Hematopoietic multipotent progenitor cell treated with erythropoietin and hydrocortisone succinate and interleukin-3 and kit ligand, for 4 days (in vitro differentiated cells): ENCODE measurements around the gene RAB39A.
"Not testable (repeated sequence)": the region's sequence is repeated elsewhere in the genome, so short reads cannot be mapped to it uniquely, and the experiment has no call there.

Experiments used
- DNase-seq: peaks from one replicate; pipeline ENCODE4 v3.0.0-alpha.2; 2015

RAB39A gene

GRCh38 chr11:107928046-107928766, at the start of gene RAB39A:
Gene RAB39A (plus strand): TSS chr11:107928448. CDS start chr11:107928569, 121 bp downstream.
- peak; percentile 95 for DNase-seq

DNA sequence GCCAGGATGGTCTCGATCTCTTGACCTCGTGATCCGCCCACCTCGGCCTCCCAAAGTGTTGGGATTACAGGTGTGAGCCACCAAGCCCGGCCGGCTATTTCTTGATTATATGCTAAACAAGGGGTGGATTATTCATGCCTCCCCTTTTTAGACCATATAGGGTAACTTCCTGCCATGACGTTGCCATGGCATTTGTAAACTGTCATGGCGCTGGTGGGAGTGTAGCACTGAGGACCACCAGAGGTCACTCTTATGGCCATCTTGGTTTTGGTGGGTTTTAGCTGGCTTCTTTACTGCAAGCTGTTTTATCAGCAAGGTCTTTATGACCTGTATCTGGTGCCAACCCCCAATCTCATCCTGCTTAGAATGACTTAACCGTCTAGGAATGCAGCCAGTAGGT, 46.8 kb upstream of the RAB39A start:
- not testable (repeated sequence) for DNase-seq

- DNase-seq = peak; percentile 43
These were observed 46.0 kb upstream of the RAB39A start for GRCh38 chr11:107882095-107882820.

DNA sequence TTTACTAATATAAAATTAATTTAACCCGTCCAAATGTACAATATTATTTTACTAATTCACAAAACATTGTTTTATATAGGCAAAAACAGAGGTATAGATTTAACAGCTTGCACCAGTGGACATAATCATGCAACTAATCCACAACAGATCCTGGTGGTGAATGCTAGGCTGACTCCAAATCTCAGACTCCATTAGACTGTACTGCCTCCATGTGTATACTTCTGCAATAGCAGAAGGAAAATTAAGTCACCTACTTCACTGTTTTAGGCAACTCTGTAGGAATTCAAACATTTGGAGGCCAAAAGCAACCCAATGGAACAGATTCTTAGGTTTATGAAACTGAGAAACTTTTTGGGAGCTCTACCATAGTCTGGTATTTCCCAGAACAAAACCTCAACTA, 30.0 kb upstream of the RAB39A start:
- DNase-seq = peak; percentile 68

DNA sequence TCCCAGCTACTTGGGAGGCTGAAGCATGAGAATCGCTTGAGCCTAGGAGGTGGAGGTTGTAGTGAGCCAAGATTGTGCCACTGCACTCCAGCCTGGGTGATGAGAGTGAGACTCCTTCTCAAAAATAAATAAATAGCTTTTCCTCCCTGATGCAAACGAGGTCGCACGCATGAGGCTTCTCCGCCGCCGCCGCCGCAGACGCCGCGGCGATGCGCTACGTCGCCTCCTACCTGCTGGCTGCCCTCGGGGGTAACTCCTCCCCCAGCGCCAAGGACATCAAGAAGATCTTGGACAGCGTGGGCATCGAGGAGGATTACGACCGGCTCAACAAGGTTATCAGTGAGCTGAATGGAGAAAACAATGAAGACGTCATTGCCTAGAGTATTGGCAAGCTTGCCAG, 20.0 kb upstream of the RAB39A start:
- DNase-seq = no peak

DNA sequence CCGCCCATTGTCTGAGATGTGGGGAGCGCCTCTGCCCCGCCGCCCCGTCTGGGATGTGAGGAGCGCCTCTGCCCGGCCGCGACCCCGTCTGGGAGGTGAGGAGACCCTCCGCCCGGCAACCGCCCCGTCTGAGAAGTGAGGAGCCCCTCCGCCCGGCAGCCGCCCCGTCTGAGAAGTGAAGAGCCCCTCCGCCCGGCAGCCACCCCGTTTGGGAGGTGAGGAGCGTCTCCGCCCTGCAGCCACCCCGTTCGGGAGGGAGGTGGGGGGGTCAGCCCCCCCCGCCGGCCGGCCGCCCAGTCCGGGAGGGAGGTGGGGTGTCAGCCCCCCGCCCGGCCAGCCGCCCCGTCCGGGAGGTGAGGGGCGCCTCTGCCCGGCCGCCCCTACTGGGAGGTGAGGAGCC, 15.8 kb upstream of the RAB39A start:
- not testable (repeated sequence) for DNase-seq

- DNase-seq = no peak
These were observed 13.0 kb upstream of the RAB39A start for GRCh38 chr11:107915229-107915628.

GRCh38 chr11:107916671-107917241, 11.5 kb upstream of the RAB39A start:
- peak; percentile 68 for DNase-seq

DNA sequence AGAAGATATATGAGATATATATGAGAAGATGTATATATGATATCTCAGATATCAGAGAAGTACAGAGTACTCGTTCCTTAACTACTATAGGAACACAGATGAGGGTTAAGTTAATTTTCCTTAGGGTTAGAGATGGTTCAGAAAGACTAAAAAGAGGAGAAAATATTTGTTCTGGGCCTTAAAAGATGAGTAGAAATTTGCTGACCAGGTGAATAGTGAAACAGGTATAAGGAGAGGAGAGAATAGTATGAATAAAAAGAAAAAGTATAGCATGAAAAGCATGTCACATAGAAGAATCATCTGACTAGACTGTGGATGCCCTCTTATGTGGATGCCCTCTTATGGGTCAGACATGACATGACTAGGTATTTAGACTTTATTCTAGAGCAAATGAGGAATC, 6.3 kb upstream of the RAB39A start:
- DNase-seq = no peak

DNA sequence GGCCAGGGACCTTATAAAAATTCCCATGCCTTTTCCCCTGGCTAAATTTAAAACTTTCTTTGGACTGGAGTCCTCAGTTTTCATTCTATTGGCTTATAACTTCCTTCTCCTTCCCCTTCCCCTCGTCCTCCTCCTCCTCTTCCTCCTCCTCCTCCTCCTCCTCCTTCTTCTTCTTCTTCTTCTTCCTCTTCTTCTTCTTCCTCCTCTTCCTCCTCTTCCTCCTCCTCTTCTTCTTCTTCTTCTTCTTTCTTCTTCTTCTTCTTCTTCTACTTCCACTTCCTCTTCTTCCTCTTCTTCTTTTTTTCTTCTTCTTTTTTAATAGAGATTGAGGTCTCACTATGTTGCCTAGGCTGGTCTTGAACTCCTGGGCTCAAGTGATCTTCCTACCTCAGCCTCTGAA, 4.7 kb upstream of the RAB39A start:
- not testable (repeated sequence) for DNase-seq

DNA sequence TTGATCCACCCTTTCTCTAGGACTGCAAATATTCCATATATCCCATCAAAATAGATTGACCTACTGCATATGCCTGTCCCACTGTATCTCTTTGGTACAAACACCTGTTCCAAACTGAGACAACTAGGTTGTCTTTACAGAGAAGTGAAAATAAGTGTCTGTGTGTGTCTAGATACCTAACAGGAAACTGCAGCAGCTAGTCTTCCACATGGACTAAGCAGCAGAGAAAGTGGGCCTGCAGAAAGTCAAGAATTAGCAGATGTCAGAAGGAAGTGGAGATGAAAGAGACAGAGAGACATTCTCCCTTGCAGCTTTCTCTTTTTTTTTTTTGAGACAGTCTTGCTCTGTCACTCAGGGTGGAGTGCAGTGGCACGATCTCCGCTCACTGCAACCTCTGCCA, 3.9 kb upstream of the RAB39A start:
- no peak for DNase-seq

DNA sequence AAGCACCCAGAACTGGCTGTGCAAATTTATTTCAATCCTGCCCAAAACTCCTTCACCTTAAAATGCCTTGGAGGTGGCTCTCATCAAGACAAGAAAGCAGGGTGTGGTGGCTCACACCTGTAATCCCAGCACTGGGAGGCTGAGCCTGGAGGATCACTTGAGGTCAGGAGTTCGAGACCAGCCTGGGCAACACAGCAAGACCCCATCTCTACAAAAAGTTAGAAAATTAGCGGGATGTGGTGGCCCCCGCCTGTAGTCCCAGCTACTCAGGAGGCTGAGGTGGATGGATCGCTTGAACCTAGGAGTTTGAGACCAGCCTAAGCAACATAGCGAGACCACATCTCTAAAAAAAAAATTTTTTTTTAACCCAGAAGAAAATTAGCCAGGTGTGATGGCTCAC, 689 bp upstream of the RAB39A start:
- DNase-seq = no peak

- DNase-seq = no peak
These were observed 689 bp downstream of the RAB39A start for GRCh38 chr11:107928767-107929507.

DNA sequence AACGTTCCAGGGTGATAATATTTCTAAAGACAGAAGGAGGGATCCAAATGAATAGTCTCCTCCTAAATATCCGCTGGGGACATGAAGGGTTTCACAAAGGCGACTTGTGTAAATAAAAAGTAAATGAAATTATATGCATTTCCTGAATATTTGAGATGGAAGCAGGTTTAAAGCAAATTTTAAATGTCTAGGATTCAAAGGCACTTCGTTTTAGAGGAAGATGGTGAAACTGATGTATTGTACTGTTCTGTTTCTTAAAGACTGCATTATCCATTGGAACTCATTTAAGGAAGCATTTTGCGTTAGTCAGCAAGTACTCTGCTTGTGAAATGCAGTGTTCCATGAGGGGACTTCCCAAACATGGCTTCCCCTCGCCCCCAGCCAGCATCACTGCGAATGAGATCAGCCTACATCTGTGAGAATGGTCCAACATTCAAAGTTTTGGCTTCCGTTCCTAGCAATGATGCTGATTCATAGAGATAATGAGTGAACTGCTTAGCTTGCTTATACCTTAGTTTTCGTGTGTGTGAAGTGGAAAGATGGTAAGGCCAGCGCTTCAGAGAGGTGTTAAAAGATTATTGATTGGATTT, 1.5 kb downstream of the RAB39A start:
- no peak for DNase-seq

DNA sequence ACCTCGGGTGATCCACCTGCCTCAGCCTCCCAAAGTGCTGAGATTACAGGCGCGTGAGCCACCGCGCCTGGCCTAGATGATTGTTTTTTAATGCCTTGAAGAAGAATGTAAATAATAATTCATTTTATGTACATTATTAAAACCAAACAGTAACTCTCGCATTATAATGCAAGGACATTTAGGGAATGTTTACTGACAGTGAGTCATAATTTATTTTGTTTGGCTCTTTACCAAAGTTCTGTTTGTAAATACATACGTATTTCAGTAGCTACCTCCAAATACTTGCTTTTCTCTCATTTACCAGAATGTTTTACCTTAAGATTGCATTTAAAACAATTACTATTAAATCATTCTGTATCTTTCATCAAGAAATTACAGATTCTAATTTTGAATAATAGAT, 3.0 kb downstream of the RAB39A start:
- no peak for DNase-seq

- DNase-seq = no peak
These were observed 19.7 kb downstream of the RAB39A start for GRCh38 chr11:107947904-107948303.

- not testable (repeated sequence) for DNase-seq
These were observed 20.1 kb downstream of the RAB39A start for GRCh38 chr11:107948328-107948727.

DNA sequence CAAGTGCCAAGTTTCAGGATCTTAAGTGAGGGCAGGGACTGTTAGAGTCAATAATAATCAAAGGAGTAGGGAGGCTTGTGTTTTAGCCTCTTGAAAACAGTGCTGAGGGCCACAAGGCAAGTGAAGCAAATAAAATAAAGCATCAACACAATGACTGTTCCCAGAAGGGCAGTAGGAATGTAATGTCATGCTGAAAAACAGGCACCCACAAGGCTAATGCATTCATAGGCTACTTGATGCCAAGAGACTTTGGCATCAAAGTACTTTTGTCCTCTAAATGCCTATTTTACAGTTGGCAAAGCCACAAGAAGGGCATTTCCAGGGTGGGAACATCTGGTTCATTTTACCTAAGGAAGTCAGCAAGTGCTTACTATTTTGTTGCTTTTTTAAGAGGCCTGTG, 22.9 kb downstream of the RAB39A start:
- DNase-seq = no peak

DNA sequence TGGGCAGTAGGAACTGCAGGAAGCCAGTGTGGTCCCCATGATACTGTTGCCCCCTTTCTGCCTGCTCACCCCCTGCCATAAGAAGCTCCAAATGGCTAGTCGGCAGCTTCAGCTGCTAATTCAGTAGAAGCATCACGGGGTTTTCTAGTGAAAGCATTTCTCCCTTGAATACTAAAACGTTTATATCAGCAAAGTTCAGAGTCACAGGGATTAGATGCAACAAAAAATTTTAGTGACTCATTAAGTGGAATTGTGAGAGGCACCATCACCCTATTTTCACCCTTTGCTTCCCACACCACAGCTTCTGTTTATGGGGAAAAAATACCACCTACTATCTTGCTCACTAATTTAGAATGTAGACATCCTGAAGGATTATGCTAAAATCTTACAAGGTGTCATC, 25.2 kb downstream of the RAB39A start:
- no peak for DNase-seq

DNA sequence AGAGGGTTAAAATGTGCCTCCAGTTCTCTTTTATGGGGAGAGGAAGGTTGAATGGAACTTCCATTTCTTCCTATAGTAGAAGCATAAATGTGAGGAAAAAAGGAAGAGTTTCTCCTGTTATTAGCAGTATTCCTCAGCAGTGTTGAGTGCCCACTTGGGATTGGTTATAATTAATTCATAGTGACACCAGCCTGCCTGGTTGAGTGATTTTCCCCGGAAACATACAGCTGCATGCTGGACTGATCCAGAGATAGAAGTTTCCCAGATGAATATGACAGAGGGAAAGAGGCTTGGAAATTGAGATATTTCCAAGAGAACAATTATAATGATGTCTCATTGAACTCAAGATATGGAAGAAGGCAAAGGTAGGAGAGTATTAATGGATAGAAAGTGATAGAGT, 28.3 kb downstream of the RAB39A start:
- DNase-seq = no peak

DNA sequence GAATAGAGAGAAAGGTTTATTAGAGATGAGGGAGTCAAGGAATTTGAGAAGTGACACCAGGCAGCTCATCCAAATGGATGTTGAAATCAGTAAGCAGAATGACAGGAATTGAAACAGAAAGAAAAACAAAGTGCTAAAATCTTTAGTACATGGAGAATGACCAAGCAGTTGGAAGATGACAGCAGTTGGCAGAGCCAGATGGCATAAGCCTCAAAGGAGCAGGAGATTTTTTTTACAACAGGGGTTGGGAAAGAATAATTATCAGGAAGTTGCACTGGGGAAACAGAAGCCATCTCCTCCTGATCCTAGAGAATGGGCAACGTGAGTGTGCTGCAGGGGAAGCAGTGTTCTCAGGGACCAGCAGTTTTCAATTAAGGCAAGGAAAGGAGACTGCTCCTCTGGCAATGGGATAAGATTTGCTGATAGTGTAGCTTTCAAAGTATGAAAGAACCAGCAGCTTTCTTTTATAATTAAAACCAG, 28.9 kb downstream of the RAB39A start:
- DNase-seq = no peak

DNA sequence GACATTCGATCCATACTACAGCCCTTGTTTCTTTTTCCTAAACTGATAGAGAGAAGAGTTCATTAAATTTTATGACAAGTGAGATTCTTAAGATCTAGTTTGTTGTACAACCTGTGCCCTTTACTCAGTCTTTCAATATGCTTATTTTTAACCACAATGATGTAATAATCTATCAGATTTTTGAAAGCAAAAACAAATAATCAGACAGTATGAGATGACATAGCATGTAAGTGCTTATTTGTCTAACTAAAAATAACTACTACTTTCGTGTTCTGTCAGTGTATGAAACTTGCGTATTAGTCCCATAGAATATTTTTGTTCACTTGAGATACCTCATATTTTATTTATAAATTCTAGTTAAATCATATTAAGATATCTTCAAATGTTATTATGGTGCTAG, 33.2 kb downstream of the RAB39A start:
- DNase-seq = no peak

DNA sequence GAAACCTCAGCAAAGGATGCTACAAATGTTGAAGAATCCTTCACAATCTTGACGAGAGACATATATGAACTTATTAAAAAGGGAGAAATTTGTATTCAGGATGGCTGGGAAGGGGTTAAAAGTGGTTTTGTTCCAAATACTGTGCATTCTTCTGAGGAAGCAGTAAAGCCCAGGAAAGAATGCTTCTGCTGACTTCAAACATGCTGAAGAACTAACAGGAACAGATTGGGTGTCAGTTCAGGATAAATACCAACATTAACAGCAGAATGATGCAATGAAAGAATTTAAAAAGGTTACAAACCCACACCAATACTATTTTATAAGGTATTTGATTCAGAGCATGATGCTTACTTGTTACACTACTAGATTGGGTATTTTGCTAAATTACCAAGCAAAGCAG, 33.9 kb downstream of the RAB39A start:
- no peak for DNase-seq
